RWPE2 (cell line): ENCODE results near the gene TMEM39A.

Experiments used
- ATAC-seq: fragments of 200-7000 bp; cut with Tn5 transposase; 3 replicates; pipeline ENCODE4 v1.9.1; 2021; ENCODE audit warnings: low read depth
- DNase-seq: peaks from one replicate; pipeline ENCODE4 v3.0.0-alpha.2; 2020; ENCODE audit warnings: low spot score
- H3K27ac ChIP-seq: fragments of 450-650 bp; 2 replicates; pipeline ENCODE4 v1.5.1; 2017; ENCODE audit warnings: mild to moderate bottlenecking; ENCODE audit not compliant: poor library complexity, severe bottlenecking
- H3K27me3 ChIP-seq: fragments of 250-450 bp; sonication (Bioruptor Pico); 2 replicates; pipeline ENCODE4 v1.5.1; 2021; ENCODE audit warnings: mild to moderate bottlenecking, moderate library complexity; ENCODE audit not compliant: insufficient read depth, poor library complexity, severe bottlenecking
- H3K36me3 ChIP-seq: fragments of 250-450 bp; sonication (Bioruptor Pico); 2 replicates; pipeline ENCODE4 v1.5.1; 2020; ENCODE audit warnings: low read depth, mild to moderate bottlenecking, moderate library complexity
- H3K4me1 ChIP-seq: fragments of 250-450 bp; sonication (Bioruptor Pico); 2 replicates; pipeline ENCODE4 v1.5.1; 2021; ENCODE audit warnings: mild to moderate bottlenecking, moderate library complexity; ENCODE audit not compliant: insufficient read depth, poor library complexity, severe bottlenecking
- H3K4me3 ChIP-seq: fragments of 250-450 bp; sonication (Bioruptor Pico); 2 replicates; pipeline ENCODE4 v1.5.1; 2021; ENCODE audit warnings: mild to moderate bottlenecking, moderate library complexity; ENCODE audit not compliant: severe bottlenecking
- H3K9me3 ChIP-seq: fragments of 250-450 bp; sonication (Bioruptor Pico); 2 replicates; pipeline ENCODE4 v1.5.1; 2021; ENCODE audit warnings: mild to moderate bottlenecking, moderate library complexity; ENCODE audit not compliant: severe bottlenecking
- TF ChIP-seq, protein P1 (sequence below): fragments of 450-650 bp; IDR thresholded peaks from one replicate; pipeline ENCODE4 v1.5.1; 2017; ENCODE audit warnings: mild to moderate bottlenecking, moderate library complexity; ENCODE audit not compliant: poor library complexity, severe bottlenecking

TMEM39A gene

DNA sequence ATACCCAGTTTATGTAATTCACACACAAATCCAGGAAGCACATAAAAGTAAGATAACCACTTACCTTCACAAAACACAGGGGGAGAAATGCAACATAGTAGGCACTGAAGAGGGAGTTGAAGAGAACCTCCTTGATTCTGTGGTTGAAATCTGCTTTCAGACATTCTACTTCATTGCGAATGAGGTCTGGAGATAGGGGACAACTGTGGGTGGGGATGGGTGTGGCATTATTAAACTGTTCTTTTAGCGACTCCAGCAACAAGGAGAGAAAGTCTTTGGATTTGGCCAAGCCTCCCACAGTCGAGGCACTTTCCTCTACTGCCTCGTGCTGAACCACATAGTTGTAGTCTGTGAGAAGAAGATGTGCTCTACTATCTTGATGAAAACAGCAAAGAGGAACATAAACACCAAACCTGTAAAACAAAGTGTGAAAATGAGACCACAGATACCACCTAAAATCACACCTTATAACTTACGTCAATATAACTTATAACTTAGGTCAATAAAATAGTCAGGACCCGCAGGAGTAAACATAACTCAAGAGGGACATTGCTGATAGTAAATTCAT, 25.6 kb downstream of the TMEM39A start:
- DNase-seq (no peak), ATAC-seq (no peak)
- TF ChIP-seq, protein P1, sequence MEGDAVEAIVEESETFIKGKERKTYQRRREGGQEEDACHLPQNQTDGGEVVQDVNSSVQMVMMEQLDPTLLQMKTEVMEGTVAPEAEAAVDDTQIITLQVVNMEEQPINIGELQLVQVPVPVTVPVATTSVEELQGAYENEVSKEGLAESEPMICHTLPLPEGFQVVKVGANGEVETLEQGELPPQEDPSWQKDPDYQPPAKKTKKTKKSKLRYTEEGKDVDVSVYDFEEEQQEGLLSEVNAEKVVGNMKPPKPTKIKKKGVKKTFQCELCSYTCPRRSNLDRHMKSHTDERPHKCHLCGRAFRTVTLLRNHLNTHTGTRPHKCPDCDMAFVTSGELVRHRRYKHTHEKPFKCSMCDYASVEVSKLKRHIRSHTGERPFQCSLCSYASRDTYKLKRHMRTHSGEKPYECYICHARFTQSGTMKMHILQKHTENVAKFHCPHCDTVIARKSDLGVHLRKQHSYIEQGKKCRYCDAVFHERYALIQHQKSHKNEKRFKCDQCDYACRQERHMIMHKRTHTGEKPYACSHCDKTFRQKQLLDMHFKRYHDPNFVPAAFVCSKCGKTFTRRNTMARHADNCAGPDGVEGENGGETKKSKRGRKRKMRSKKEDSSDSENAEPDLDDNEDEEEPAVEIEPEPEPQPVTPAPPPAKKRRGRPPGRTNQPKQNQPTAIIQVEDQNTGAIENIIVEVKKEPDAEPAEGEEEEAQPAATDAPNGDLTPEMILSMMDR, result no peak
- Histone ChIP-seq H3K27ac (no peak overlapping the region), H3K9me3 (no peaks in the 10 kb centered on the region), H3K36me3 (peaks cover 94% of the 10 kb centered on the region), H3K4me1 (no peaks in the 10 kb centered on the region), H3K27me3 (no peaks in the 10 kb centered on the region), H3K4me3 (no peak overlapping the region)

GRCh38 chr3:119436977-119437376, 26.4 kb downstream of the TMEM39A start:
- no peak for DNase-seq
- Histone ChIP-seq H3K4me1 (no peaks in the 10 kb centered on the region), H3K4me3 (no peak overlapping the region), H3K9me3 (no peaks in the 10 kb centered on the region), H3K27me3 (no peaks in the 10 kb centered on the region), H3K27ac (no peak overlapping the region), H3K36me3 (peaks cover 95% of the 10 kb centered on the region)
- ATAC-seq, result no peak
- TF ChIP-seq, protein P1, result no peak

- TF ChIP-seq, protein P1, result no peak
- no peak for DNase-seq
- H3K36me3 ChIP-seq, result peaks cover 96% of the 10 kb centered on the region
- no peaks in the 10 kb centered on the region for H3K4me1 ChIP-seq
- ATAC-seq, result no peak
- no peaks in the 10 kb centered on the region for H3K9me3 ChIP-seq
- H3K4me3 ChIP-seq, result no peak overlapping the region
- H3K27ac ChIP-seq, result no peak overlapping the region
- H3K27me3 ChIP-seq, result no peaks in the 10 kb centered on the region
Observed at GRCh38 chr3:119434703-119435102, 28.7 kb downstream of the TMEM39A start.

GRCh38 chr3:119433613-119434325, 29.6 kb downstream of the TMEM39A start:
- Histone ChIP-seq H3K4me1 (no peaks in the 10 kb centered on the region), H3K27ac (no peak overlapping the region), H3K27me3 (no peaks in the 10 kb centered on the region), H3K36me3 (peaks cover 100% of the 10 kb centered on the region), H3K4me3 (no peak overlapping the region), H3K9me3 (peaks cover 5% of the 10 kb centered on the region)
- DNase-seq (no peak), ATAC-seq (no peak)
- TF ChIP-seq, protein P1, result no peak

- Histone ChIP-seq H3K36me3 (peaks cover 57% of the 10 kb centered on the region), H3K27ac (no peak overlapping the region), H3K27me3 (no peaks in the 10 kb centered on the region), H3K9me3 (peaks cover 26% of the 10 kb centered on the region), H3K4me3 (no peak overlapping the region), H3K4me1 (no peaks in the 10 kb centered on the region)
- ATAC-seq (no peak), DNase-seq (no peak)
- TF ChIP-seq, protein P1, result no peak
Observed at GRCh38 chr3:119428538-119428937, 34.9 kb downstream of the TMEM39A start.
